GM21723 (cell line): ENCODE measurements around the gene IST1.

Source experiments
- ATAC-seq: cut with Tn5 transposase; IDR thresholded peaks from one replicate; pipeline ENCODE4 v1.9.1; 2021; ENCODE audit warnings: mild to moderate bottlenecking, moderate library complexity; ENCODE audit not compliant: unreplicated experiment

The IST1 gene

GRCh38 chr16:71961066-71962039 is 66.0 kb downstream of the IST1 start:
- ATAC-seq = peak; percentile 87

GRCh38 chr16:71963125-71963875 is 68.0 kb downstream of the IST1 start:
- ATAC-seq = no peak

- ATAC-seq = no peak
These were observed 69.9 kb downstream of the IST1 start for GRCh38 chr16:71965223-71965622.

GRCh38 chr16:71966932-71967331 is 71.6 kb downstream of the IST1 start:
- ATAC-seq = no peak

DNA sequence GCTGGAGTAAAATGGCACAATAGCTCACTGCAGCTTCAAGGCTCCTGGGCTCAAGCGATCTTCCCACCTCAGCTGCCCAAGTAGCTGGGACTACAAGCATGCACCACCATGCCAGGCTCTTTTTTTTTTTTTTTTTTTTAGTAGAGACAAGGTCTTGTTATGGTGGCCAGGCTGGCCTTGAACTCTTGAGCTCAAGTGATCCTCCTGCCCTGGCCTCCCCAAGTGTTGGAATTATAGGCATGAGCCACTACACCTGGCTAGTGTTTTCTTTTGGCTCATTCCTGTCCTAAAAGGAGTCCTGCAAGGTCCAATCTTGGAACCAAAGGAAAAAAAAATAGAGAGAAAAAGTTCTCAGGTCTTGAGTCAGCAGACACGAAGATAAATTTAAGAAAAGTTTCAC is 74.0 kb downstream of the IST1 start:
- ATAC-seq = no peak

GRCh38 chr16:71971571-71971970 is 76.2 kb downstream of the IST1 start:
- no peak for ATAC-seq

DNA sequence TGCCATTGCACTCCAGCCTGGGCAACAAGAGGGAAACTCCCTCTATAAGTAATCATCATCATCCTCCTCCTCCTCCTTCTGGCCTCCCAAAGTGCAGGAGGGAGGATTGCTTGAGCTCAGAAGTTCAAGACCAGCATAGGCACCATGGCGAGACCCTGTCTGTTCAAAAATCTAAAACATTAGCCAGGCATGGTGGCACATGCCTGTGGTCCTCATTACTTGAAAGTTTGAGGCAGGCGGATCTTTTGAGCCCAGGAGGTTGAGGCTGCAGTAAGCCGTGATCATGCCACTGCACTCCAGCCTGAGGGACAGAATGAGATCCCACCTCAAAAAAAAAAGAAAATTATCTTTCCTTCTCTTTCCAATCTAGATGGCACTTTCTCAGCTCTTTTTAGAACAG is 77.0 kb downstream of the IST1 start:
- ATAC-seq = no peak

DNA sequence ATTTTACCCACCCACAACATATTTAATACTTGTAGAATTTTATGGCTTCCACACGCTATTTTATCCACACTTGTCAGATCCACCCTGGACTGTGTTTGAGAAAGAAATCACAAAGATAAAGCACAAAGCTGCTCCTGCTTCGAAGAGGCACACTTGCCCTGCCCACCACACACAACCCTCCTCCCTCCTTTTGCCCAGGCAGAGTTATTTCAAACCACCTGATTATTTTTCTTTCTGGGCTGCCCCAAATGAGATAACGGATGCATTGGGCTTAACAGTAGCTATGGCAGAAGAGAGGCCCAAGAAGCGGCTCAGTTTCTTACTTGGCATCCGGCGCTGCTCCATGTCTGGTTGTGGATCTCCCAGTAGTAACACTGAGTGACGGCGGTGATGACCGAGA is 77.7 kb downstream of the IST1 start:
- ATAC-seq = no peak

GRCh38 chr16:71974068-71974818 is 78.9 kb downstream of the IST1 start:
- no peak for ATAC-seq
